ENCODE data around the gene B3GNT3.

The B3GNT3 gene

GRCh38 chr19:17794731-17795494 lies at the start of gene B3GNT3:
B3GNT3 (plus strand) TSS chr19:17795138; CDS start chr19:17807808, 12,670 bp downstream.
- DNase-seq (ENCODE audit: low spot score) = no peak

- peak; percentile 99 for DNase-seq (ENCODE audit: low spot score)
These were observed 47.5 kb upstream of the B3GNT3 start for GRCh38 chr19:17747205-17748098.

- no peak for DNase-seq (ENCODE audit: low spot score)
These were observed 45.9 kb upstream of the B3GNT3 start for GRCh38 chr19:17748884-17749638.

- DNase-seq (ENCODE audit: low spot score) = no peak
These were observed 45.0 kb upstream of the B3GNT3 start for GRCh38 chr19:17749912-17750317.

GRCh38 chr19:17751103-17751911 lies 43.6 kb upstream of the B3GNT3 start, which contains the start of gene FCHO1:
FCHO1 (plus strand) TSS chr19:17751477; CDS start chr19:17755165, 3,688 bp downstream.
- peak; percentile 79 for DNase-seq (ENCODE audit: low spot score)

- no peak for DNase-seq (ENCODE audit: low spot score)
These were observed 43.0 kb upstream of the B3GNT3 start for GRCh38 chr19:17751912-17752273.

- no peak for DNase-seq (ENCODE audit: low spot score)
These were observed 41.9 kb upstream of the B3GNT3 start for GRCh38 chr19:17752865-17753639.

GRCh38 chr19:17753976-17754375 lies 41.0 kb upstream of the B3GNT3 start:
- no peak for DNase-seq (ENCODE audit: low spot score)

GRCh38 chr19:17754634-17755442 lies 40.1 kb upstream of the B3GNT3 start:
- peak; percentile 81 for DNase-seq (ENCODE audit: low spot score)

GRCh38 chr19:17755443-17755890 lies 39.5 kb upstream of the B3GNT3 start:
- DNase-seq (ENCODE audit: low spot score) = no peak

GRCh38 chr19:17755977-17756670 lies 38.8 kb upstream of the B3GNT3 start:
- peak; percentile 81 for DNase-seq (ENCODE audit: low spot score)

GRCh38 chr19:17757125-17757524 lies 37.8 kb upstream of the B3GNT3 start:
- no peak for DNase-seq (ENCODE audit: low spot score)

- DNase-seq (ENCODE audit: low spot score) = no peak
These were observed 36.4 kb upstream of the B3GNT3 start for GRCh38 chr19:17758515-17758914.

GRCh38 chr19:17761148-17761547 lies 33.8 kb upstream of the B3GNT3 start:
- no peak for DNase-seq (ENCODE audit: low spot score)

GRCh38 chr19:17762505-17763229 lies 32.3 kb upstream of the B3GNT3 start:
- no peak for DNase-seq (ENCODE audit: low spot score)

GRCh38 chr19:17764348-17764747 lies 30.6 kb upstream of the B3GNT3 start:
- DNase-seq (ENCODE audit: low spot score) = no peak

- no peak for DNase-seq (ENCODE audit: low spot score)
These were observed 29.8 kb upstream of the B3GNT3 start for GRCh38 chr19:17765069-17765618.

- no peak for DNase-seq (ENCODE audit: low spot score)
These were observed 28.3 kb upstream of the B3GNT3 start for GRCh38 chr19:17766543-17767131.

Data from germinal center (tissue), 1 donor.